NCI-H1092 (cell line): ENCODE results near the gene SNX15.

ENCODE experiments used
- DNase-seq: peaks from one replicate; lab custom pipeline; 2025; lab: John Stamatoyannopoulos, UW

Gene SNX15

DNA sequence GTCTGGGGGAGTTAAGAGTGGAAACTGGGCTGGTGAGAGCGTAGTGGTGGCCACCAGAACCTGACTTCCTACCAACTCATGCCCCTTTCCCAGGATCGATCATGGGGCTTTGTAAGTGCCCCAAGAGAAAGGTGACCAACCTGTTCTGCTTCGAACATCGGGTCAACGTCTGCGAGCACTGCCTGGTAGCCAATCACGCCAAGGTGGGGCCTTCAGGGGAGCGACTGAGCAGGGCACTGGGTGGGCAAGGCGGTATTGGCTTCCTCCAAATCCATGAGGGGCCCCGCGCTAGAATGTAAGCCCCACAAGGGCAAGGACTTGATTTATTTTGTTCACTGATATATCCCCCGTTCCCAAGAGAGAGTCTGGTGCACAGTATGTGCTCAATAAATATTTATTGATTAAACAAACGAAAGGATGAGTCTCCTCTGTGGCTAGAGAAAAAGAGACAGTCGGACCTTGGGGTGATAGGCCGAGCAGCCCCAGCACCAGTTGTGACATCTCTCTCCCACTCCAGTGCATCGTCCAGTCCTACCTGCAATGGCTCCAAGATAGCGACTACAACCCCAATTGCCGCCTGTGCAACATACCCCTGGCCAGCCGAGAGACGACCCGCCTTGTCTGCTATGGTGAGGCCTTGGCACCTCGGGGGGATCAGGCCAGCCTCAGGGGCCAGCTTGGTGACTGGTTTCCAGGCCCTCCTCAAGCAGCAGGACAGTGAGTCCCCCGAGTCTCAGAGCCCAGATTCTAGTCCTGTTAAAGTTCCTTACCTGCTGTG is 57.5 kb downstream of the SNX15 start:
- no peak for DNase-seq

DNA sequence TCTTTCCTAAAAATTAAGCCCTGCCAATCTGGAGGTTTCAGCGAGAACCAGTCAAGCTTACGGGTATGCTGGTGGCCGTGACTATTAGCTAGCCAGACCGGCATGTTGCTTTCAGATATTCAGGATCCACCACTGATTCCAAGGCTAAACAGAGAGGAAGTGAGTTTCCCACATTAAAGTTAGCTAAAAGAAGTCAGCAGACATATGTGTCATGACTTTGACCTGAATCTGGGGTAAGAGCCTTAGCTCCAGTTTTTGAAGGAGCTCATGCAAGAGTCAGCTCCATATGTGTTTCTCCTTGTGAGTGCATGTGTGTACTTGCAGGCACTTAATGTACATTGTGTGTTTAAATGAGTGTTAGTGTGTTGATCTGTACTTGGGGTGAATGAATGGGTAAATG is 58.2 kb downstream of the SNX15 start:
- DNase-seq: no peak

DNA sequence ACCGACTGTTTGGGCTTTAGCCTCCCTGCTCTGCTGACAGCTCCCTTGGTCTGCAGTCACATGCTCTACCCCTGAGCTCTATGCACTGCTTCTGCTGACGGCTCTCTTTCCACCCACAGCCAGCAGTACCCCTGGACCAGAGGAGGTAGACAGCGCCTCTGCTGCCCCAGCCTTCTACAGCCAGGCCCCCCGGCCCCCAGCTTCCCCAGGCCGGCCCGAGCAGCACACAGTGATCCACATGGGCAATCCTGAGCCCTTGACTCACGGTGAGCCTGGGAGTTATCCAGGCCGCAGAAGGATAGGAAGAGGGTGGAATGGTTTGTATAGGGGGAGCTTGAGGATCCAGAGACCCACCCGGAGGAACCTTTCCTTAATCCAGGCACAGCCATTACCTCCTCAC is 59.6 kb downstream of the SNX15 start:
- DNase-seq: no peak

DNA sequence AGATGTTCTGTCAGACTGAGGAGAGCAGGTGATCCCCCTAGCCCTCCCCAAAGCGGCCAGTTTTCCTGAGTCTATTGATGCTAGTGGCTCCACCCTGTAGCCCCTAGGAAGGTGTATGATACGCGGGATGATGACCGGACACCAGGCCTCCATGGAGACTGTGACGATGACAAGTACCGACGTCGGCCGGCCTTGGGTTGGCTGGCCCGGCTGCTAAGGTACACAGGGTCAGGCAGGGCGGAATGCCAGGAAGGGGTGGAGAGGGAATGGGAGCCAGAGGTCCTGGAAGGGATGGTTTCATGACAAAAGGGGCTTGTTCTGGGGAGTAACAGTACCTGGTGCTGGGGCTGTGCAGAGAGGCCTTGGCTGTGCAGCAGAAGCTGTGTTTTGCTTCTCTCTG is 60.0 kb downstream of the SNX15 start:
- no peak for DNase-seq

DNA sequence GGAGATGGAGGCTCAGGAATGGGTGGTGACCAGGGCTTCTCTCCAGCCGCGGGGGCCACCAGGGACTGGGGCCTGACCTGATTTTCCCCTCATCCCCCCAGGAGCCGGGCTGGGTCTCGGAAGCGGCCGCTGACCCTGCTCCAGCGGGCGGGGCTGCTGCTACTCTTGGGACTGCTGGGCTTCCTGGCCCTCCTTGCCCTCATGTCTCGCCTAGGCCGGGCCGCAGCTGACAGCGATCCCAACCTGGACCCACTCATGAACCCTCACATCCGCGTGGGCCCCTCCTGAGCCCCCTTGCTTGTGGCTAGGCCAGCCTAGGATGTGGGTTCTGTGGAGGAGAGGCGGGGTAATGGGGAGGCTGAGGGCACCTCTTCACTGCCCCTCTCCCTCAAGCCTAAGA is 60.6 kb downstream of the SNX15 start:
- no peak for DNase-seq

DNA sequence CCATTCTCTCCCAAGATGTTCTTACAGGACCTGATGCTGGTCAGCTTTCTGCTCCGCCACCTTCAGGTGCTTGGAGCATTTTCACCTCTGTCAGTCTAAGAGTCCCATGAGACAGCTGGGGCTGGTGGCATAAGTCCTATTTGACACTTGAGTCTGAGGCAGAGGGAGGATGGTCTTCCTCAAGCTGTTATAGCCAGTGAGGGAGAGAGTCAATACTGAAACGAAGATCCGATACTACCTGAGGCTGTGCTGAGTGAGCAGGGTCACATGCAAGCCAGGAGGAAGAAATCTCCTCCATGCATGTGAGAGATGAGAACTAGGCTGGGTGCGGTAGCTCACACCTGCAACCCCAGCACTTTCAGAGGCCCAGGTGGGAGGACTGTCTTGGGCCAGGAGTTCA is 62.4 kb downstream of the SNX15 start:
- no peak for DNase-seq
